LNCaP clone FGC (cell line): ENCODE data around the gene MGAT4D.

Experiments
- DNase-seq: peaks from one replicate; pipeline ENCODE4 v3.0.0-alpha.2; 2011; ENCODE audit warnings: low read depth
- H3K4me3 ChIP-seq: 2 replicates; pipeline ENCODE4 v1.5.1; 2011; ENCODE audit warnings: mild to moderate bottlenecking, low read depth, low read length, control low read depth
- CTCF ChIP-seq: IDR thresholded peaks from 2 replicates; pipeline ENCODE4 v1.5.1; 2012; ENCODE audit warnings: mild to moderate bottlenecking; ENCODE audit not compliant: control insufficient read depth, insufficient read depth; ENCODE audit errors: extremely low read depth

The MGAT4D gene

GRCh38 chr4:140469791-140470733 is 28.0 kb downstream of the MGAT4D start:
- H3K4me3 ChIP-seq = no peak overlapping the region
- TF ChIP-seq CTCF = no peak
- DNase-seq = no peak

- DNase-seq = no peak
- no peak for TF ChIP-seq CTCF
- H3K4me3 ChIP-seq = no peak overlapping the region
Observed at GRCh38 chr4:140466146-140466545, 31.9 kb downstream of the MGAT4D start.

- H3K4me3 ChIP-seq = no peak overlapping the region
- TF ChIP-seq CTCF = no peak
- no peak for DNase-seq
Observed at GRCh38 chr4:140463614-140464013, 34.5 kb downstream of the MGAT4D start.

- TF ChIP-seq CTCF = no peak
- DNase-seq = no peak
Observed at GRCh38 chr4:140463182-140463581, 34.9 kb downstream of the MGAT4D start.

GRCh38 chr4:140450352-140450751 is 47.7 kb downstream of the MGAT4D start:
- peak; percentile 95 for DNase-seq
- no peak for TF ChIP-seq CTCF

More at GRCh38 chr4:140463182-140463581, 34.9 kb downstream of the MGAT4D start:
- no peak overlapping the region for H3K4me3 ChIP-seq

GRCh38 chr4:140448830-140449229 is 49.3 kb downstream of the MGAT4D start:
- DNase-seq = peak; percentile 34
- no peak for TF ChIP-seq CTCF
- H3K4me3 ChIP-seq = peak overlapping the region; percentile 6; the same call in 1 of the 2 replicates

More at GRCh38 chr4:140450352-140450751, 47.7 kb downstream of the MGAT4D start:
- no peak overlapping the region for H3K4me3 ChIP-seq
